ENCODE results near the gene PTPRN2.

GRCh38 chr7:157539521-157539920, 1048.1 kb downstream of the PTPRN2 start:
- TF ChIP-seq POLR2AphosphoS5 (IDR thresholded peaks at IDR 0.05; ENCODE audit: low read depth, low read length) = no peak
- TF ChIP-seq CTCF (IDR thresholded peaks at IDR 0.05) = no peak
- no peak for TF ChIP-seq REST (IDR thresholded peaks at IDR 0.05; ENCODE audit: insufficient read depth in 1 of 2, low read depth in 2 of 2, low read length in 1 of 2)
